GM20000 (cell line): Measurements from ENCODE around the gene TBC1D16.
"Not testable (repeated sequence)": the region's sequence is repeated elsewhere in the genome, so short reads cannot be mapped to it uniquely, and the experiment has no call there.

Experiments
- DNase-seq: peaks from one replicate; pipeline ENCODE4 v3.0.0; 2012; ENCODE audit warnings: low spot score
- TF ChIP-seq, protein P1 (sequence below): IDR thresholded peaks from 2 replicates; pipeline ENCODE4 v1.5.1; 2012; ENCODE audit warnings: mild to moderate bottlenecking, control low read depth; ENCODE audit errors: extremely low read depth, missing control alignments

Gene TBC1D16

DNA sequence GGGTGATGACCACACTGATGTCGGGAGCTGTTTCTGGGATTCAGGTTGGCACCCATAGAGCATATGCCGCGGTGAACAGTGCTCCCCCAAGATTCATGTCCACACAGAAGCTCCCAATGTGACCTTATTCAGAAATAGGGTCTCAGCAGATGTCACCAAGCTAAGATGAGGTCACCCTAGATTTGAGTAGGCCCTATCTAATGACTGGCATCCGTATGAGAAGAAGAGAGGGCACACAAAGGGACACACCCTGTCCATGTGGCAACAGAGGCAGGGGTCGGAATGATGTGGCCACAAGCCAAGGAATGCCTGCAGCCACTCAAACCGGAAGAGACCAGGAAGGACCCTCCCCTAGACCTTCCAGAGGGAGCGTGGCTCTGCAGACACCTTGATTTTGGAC is 35.5 kb downstream of the TBC1D16 start:
- TF ChIP-seq, protein P1, sequence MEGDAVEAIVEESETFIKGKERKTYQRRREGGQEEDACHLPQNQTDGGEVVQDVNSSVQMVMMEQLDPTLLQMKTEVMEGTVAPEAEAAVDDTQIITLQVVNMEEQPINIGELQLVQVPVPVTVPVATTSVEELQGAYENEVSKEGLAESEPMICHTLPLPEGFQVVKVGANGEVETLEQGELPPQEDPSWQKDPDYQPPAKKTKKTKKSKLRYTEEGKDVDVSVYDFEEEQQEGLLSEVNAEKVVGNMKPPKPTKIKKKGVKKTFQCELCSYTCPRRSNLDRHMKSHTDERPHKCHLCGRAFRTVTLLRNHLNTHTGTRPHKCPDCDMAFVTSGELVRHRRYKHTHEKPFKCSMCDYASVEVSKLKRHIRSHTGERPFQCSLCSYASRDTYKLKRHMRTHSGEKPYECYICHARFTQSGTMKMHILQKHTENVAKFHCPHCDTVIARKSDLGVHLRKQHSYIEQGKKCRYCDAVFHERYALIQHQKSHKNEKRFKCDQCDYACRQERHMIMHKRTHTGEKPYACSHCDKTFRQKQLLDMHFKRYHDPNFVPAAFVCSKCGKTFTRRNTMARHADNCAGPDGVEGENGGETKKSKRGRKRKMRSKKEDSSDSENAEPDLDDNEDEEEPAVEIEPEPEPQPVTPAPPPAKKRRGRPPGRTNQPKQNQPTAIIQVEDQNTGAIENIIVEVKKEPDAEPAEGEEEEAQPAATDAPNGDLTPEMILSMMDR: no peak
- DNase-seq: no peak

DNA sequence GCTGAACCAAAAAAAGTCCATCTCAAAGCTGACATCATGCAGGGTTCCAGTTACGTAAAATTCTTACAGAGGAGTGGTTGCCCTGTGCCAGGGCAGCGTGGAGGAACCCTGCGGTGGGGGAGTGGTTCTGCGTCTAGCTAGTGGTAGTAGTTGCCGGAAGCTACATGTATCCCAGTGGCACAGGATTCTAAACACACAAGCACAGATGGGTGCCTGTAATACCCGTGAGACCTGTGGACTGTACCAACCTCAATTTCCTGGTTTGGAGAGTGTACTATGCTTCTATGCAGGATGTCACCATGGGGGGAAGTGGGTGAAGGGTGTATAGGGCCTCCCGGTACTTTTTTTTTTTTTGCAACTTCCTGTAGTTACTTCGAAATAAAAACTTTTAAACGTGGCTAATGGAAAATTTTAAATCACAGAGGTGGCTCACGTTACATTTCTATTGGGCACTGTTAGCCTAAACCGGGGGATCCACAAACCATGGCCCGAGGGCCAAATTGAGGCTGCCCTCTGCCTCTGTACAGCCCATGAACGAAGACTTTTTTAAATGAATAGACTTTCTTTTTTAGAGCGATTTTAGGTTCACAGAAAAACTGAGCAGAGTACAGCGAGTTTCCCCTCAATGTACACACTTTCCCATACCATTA is 38.5 kb downstream of the TBC1D16 start:
- TF ChIP-seq, protein P1: no peak
- DNase-seq: no peak

DNA sequence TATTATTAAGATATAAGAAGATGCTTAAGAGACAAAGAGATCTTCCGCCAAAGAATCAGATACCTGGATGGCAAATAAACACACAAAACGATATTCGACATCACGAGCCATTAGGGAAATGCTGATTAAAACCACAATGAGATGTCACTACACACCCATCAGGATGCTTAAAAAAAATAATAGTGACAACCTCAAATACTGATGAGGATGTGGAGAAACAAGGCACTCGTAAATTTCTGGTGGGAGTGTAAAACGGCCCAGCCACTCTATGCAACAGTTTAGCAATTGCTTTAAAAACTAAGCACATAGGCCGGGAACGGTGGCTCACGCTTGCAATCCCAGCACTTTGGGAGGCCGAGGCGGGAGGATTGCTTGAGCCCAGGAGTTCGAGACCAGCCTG is 39.4 kb downstream of the TBC1D16 start:
- TF ChIP-seq, protein P1: no peak
- DNase-seq: no peak

DNA sequence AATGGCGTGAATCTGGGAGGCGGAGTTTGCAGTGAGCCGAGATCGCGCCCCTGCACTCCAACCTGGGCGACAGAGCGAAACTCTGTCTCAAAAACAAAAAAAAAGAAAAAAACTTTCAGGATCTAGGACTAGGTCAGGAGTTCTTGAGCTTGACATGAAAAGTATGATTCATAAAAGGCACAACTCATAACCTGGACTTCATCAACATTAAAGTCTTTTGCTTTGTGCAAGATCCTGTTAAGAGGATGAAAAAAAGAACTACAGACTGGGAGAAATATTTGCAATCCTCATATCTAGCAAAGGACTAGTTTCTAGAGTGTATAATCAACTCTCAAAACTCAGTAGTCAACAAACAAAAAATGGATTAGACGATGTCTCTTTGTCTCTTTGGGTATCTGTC is 40.0 kb downstream of the TBC1D16 start:
- TF ChIP-seq, protein P1: no peak
- no peak for DNase-seq

DNA sequence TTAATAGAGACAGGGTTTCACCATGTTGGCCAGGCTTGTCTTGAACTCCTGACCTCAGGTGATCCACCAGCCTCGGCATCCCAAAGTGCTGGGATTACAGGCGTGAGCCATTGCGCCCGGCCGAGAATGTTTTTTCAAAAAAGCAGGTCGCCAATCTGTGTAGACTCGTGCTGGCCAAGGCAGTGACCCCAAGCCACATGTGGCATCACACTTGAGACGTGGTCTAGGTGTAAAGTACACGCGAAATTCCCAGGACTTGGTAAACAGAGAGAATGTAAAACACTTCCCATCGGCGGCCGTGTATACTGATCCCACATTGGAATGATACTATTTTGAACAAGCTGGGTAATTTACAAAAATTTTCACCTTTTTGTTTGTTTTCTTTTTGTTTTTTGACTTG is 41.1 kb downstream of the TBC1D16 start:
- TF ChIP-seq, protein P1: no peak
- no peak for DNase-seq

DNA sequence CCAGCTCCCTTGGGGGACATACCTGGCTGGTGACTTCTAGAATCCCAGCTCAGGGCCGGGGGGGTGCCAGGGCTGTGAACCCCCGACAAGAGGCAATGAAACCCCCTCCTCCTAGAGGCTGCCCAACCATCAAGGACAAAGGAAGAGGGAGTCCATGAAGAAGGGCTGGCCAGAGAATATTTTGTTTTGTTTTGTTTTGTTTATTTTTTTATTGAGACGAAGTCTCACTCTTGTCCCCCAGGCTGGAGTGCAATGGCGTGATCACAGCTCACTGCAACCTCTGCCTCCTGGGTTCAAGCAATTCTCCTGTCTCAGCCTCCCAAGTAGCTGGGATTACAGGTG is 41.5 kb downstream of the TBC1D16 start:
- not testable (repeated sequence) for DNase-seq

DNA sequence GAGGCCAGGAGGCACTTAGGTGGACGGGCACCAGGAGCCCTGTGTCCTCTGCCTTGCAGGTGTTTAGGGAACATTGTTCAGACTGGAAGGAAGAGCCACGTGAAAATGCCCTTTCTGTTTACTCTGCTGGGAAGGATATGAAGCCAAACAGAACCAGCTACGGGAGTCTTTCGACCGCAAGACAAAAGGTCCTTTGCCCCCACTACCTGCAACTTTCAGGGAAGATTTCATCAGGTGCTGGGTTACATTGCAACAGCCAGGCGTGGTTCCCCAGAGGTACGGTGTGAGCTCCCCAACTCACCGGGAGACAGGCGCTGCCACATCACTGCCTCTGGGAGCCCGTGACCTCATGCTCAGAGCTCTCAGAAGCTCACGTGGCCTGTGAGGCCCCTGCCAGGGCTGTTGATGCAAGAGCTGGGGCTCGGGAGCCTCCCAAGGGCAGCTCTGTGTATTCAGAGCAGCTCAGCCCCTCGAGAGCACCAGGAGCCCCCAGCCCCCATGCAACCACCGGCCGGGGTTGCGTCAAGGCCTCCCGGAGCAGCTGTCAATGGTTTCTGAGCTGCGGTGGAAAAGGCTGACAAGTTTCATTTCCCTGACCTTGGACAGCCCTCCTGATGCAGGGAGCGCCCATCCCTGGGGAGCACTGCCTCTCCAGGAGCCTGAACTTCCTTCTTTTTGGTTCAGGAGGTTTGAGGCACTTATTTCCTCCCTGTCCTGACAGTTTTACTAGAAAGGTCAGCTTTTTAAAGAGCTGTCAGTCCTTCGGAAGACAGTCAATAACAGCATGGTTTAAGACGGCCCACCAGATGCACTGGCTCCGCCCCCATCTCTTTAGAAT is 42.1 kb downstream of the TBC1D16 start:
- peak; percentile 67 for DNase-seq
- TF ChIP-seq, protein P1: no peak
